ENCODE measurements around the gene MAPRE3. TPM values are rescaled to one million over a fixed set of nuclear protein-coding genes. Genes with fewer than 3 reads are reported as not detected.

MAPRE3 gene
- total and polyA plus RNA-seq, 4 donors: 21.2 to 200 (median 115) TPM

DNA sequence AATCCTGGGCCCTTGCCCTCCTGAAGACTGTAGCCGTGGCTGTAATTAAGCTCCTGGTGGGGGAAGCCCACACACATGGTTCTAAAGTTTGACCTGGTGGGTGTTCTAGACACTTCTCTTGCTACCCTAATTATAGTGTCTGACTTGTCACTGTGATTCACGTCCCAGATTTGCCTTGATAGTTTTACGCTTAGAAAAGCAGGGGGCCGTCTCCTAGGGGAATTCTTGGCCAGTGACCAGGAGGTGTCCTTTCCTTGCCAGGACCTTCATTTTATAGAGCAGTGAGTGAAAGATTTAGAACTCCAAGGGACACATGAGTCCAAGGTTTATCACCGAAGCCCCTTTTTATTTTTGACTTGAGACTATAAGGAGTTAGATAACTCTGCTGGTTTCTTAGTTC, 71.3 kb downstream of the MAPRE3 start:
- Histone ChIP-seq H3K36me3 (ENCODE audit: control insufficient read depth, insufficient read depth, low read length) (peaks cover 47% of the 10 kb centered on the region), H3K9me3 (ENCODE audit: control insufficient read depth, insufficient read depth, low read length) (no peaks in the 10 kb centered on the region), H3K4me1 (ENCODE audit: control insufficient read depth, insufficient read depth, low read length) (no peaks in the 10 kb centered on the region), H3K4me3 (ENCODE audit: low read depth, low read length) (no peak overlapping the region), H3K27ac (ENCODE audit: low read depth, low read length) (no peak overlapping the region), H3K27me3 (ENCODE audit: control insufficient read depth, insufficient read depth, low read length) (no peaks in the 10 kb centered on the region)
- DNase-seq (ENCODE audit: low read depth in 4 of 6, low spot score in 6 of 6): peak in 2 of 6 donors; percentile 14 to 30
- 23% methylated on average over 4 of the region's 5 CpGs for WGBS (ENCODE audit: insufficient coverage)

DNA sequence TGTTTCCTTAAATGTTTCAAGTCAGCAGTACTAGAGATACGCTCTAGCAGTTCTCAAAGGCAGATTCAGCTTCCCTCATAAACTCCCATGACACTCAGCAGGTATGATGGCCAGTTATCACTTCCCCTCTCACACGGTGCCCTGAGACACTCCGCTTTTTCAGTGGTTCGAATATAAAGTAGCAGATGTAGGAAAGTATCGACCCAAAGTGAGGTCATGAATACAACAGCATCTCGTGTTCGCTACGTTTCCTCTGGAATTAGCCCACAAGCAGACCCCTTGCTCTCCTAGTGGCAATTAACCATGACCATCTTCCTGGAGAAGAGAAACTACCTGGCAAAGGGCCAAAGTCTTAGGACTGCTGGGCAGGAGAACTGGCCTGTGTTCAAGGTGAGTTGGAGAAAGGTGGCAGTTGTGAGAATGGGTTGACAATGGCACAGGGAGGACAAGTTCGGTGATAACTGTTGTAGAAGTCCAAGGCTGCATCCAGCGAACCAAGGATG, 71.8 kb downstream of the MAPRE3 start:
- H3K27me3 ChIP-seq (ENCODE audit: control insufficient read depth, insufficient read depth, low read length): no peaks in the 10 kb centered on the region
- H3K4me1 ChIP-seq (ENCODE audit: control insufficient read depth, insufficient read depth, low read length): no peaks in the 10 kb centered on the region
- peaks cover 42% of the 10 kb centered on the region for H3K36me3 ChIP-seq (ENCODE audit: control insufficient read depth, insufficient read depth, low read length)
- H3K9me3 ChIP-seq (ENCODE audit: control insufficient read depth, insufficient read depth, low read length): no peaks in the 10 kb centered on the region
- no peak overlapping the region for H3K27ac ChIP-seq (ENCODE audit: low read depth, low read length)
- H3K4me3 ChIP-seq (ENCODE audit: low read depth, low read length): no peak overlapping the region
- WGBS (ENCODE audit: insufficient coverage): 78% methylated on average over 6 of the region's 10 CpGs
- peak in 1 of 6 donors; percentile 10 for DNase-seq (ENCODE audit: low read depth in 4 of 6, low spot score in 6 of 6)

DNA sequence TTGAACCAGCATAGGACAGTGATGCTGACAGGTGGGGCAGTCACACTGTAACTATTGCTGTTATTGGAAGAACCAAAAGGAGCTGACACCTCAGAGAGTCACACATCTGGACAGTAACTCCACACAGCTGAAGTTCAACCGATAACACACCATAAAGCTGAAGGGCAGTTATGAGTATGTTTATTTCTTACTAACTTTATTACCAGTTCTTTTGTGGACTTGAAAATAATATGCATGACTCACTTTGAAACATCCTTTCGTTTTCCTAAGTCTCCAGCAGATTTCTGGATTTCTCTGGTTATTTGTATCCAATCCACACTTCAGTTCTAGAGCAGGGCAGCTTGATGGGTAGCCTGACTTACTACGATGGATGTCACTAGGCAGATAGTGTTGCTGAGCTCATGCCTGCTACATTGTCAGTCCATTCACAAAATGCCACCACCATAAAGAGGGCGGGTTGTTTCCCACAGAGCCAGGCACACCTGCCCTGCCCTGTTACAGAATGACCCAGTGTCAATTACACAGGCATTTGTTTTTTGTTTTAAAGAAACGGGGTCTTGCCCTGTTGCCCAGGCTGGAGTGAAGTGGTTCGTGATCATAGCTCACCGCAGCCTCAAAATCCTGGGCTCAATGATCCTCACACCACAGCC, 72.7 kb downstream of the MAPRE3 start:
- WGBS (ENCODE audit: insufficient coverage): 83% methylated on average over 4 of the region's 7 CpGs
- H3K9me3 ChIP-seq (ENCODE audit: control insufficient read depth, insufficient read depth, low read length): no peaks in the 10 kb centered on the region
- H3K36me3 ChIP-seq (ENCODE audit: control insufficient read depth, insufficient read depth, low read length): peaks cover 33% of the 10 kb centered on the region
- H3K4me3 ChIP-seq (ENCODE audit: low read depth, low read length): no peak overlapping the region
- H3K27me3 ChIP-seq (ENCODE audit: control insufficient read depth, insufficient read depth, low read length): no peaks in the 10 kb centered on the region
- H3K27ac ChIP-seq (ENCODE audit: low read depth, low read length): no peak overlapping the region
- H3K4me1 ChIP-seq (ENCODE audit: control insufficient read depth, insufficient read depth, low read length): no peaks in the 10 kb centered on the region
- no peak for DNase-seq (ENCODE audit: low read depth in 4 of 6, low spot score in 6 of 6)

DNA sequence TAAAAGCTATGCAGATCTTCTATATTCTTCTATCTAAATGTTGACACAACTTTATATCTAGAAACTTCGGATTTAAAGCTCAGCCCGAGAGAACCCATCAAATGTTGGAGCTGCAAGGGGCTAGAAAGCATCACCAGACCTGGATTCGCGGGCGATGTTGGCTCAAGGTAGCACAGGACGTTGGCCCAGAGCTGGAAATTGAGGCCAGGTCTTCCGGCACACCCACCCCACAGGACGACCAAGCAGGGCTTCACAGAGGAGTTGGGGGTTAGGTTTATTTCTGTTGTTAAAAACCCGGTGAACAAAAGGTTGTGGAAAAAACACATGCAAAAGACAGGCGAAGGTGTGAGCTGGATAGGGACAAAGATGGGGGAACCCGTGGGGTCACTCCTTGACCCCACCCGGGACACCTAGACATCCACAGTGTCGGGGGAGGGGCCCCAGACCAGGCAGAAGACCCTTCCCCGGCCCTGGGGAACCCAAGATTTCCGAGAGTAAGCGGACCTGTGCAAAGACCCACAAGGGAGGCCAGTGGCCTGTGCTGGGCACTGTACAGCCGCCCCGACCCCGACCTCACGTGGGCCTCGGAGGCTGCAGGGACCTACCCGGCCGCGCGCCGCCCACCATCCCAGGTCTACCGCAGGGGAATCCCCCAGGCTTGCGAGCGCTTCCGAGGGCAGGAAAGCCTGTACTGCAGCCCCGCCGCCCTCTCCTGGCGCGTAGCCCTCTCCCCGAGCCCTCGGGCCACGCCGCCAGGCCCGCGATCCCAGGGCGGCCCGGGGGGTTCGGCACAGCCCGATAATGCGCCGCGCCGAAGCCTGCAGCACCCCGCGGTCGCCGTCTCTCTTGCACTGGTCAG, 79.2 kb downstream of the MAPRE3 start:
- 5% methylated on average over 50 of the region's 52 CpGs for WGBS (ENCODE audit: insufficient coverage)
- peak overlapping the region; percentile 99 for H3K27ac ChIP-seq (ENCODE audit: low read depth, low read length)
- peaks cover 24% of the 10 kb centered on the region for H3K4me1 ChIP-seq (ENCODE audit: control insufficient read depth, insufficient read depth, low read length)
- DNase-seq (ENCODE audit: low read depth in 4 of 6, low spot score in 6 of 6): no peak
- H3K27me3 ChIP-seq (ENCODE audit: control insufficient read depth, insufficient read depth, low read length): no peaks in the 10 kb centered on the region
- no peaks in the 10 kb centered on the region for H3K9me3 ChIP-seq (ENCODE audit: control insufficient read depth, insufficient read depth, low read length)
- peaks cover 20% of the 10 kb centered on the region for H3K36me3 ChIP-seq (ENCODE audit: control insufficient read depth, insufficient read depth, low read length)
- H3K4me3 ChIP-seq (ENCODE audit: low read depth, low read length): peak overlapping the region; percentile 94

DNA sequence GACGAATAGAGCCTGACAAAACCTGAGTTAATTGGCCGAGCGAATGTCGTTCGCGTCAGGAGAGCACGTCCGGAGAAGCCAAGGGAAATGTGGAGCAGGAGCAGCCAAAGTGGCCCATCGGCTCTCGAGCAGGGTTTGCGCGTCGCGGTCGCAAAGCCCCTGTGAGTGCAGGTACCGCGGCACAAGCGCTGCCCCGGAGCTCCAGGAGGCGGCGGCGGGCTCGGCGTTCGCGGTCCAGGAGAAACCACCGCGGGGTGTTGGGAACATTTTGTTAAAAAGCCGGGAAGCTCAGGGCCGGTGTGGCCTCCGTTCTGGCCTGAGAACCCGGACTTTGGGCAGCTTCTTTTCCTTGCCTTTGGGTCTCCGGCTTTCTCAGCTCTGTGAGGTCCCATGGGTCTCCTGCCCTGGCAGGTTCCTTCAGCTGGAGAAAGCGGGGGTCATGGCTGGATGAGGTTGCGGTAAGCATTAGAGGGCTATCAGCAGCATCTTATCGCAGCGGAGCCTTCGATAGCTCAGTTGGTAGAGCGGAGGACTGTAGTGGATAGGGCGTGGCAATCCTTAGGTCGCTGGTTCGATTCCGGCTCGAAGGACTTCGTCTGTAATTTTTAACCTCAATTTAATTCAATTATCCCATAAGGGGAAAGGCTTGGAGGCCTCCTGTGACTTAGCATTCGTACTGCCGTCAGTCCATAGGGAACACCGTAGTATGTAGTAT, 80.0 kb downstream of the MAPRE3 start:
- Histone ChIP-seq H3K27me3 (ENCODE audit: control insufficient read depth, insufficient read depth, low read length) (no peaks in the 10 kb centered on the region), H3K4me3 (ENCODE audit: low read depth, low read length) (peak overlapping the region; percentile 94), H3K27ac (ENCODE audit: low read depth, low read length) (peak overlapping the region; percentile 99), H3K4me1 (ENCODE audit: control insufficient read depth, insufficient read depth, low read length) (peaks cover 24% of the 10 kb centered on the region), H3K9me3 (ENCODE audit: control insufficient read depth, insufficient read depth, low read length) (no peaks in the 10 kb centered on the region), H3K36me3 (ENCODE audit: control insufficient read depth, insufficient read depth, low read length) (peaks cover 28% of the 10 kb centered on the region)
- DNase-seq (ENCODE audit: low read depth in 4 of 6, low spot score in 6 of 6): peak in 5 of 6 donors; percentile 92 to 99 (median 95)
- WGBS (ENCODE audit: insufficient coverage): under 1% methylated on average over 37 of the region's 48 CpGs

DNA sequence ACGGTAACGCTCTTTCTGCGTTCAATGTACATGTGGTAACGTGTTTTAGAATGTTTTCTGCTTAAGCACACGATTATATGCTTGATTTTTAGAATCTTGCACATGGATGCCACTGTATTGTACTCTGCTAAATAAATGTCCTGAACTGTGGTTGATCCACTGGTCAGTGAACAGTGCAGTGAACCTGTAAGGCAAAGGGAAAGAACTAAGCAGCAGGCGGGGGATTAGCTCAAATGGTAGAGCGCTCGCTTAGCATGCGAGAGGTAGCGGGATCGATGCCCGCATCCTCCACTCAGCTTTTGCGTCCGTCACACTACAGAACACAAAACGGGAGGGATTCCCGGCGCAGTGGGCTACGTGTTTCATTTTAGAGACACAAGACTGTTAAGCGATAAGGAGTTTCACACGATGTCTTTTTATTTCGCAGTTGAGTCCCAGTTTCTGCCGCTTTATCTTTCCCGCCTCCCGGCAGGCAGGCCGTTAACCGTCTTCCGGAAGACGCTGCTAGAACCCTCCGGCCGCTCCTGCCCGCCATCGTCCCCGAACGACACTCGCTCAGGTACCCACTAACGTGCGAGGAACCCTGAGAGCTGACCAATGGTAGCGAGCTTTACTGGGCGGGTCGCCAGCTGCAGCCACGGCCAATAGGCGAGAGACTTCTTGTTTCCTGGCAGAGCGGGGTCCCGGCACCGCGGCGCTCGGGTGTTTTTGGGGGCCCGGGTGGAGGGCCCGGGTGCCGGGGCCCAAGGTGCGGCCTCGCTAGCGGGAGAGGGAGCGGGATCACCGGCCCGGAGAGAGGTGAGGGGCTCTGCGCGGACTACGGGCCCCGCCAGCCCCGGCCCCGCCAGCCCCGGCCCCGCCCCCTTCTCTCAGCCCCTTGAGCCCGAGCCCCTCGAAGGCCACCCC, 80.8 kb downstream of the MAPRE3 start, which contains the start of gene AGBL5:
Gene AGBL5, plus strand, starts transcription at position 673 of the 906 bp plus-strand sequence. CDS start 1,291 bp downstream, outside the sequence.
- H3K27me3 ChIP-seq (ENCODE audit: control insufficient read depth, insufficient read depth, low read length): no peaks in the 10 kb centered on the region
- peak; percentile 88 to 99 (median 94) for DNase-seq (ENCODE audit: low read depth in 4 of 6, low spot score in 6 of 6)
- peak within 1 kb of the TSS; percentile 94 for H3K4me3 ChIP-seq (ENCODE audit: low read depth, low read length)
- peak within 1 kb of the TSS; percentile 99 for H3K27ac ChIP-seq (ENCODE audit: low read depth, low read length)
- H3K9me3 ChIP-seq (ENCODE audit: control insufficient read depth, insufficient read depth, low read length): no peaks in the 10 kb centered on the region
- under 1% methylated on average over 62 of the region's 67 CpGs for WGBS (ENCODE audit: insufficient coverage)
- peaks cover 34% of the 10 kb centered on the region for H3K36me3 ChIP-seq (ENCODE audit: control insufficient read depth, insufficient read depth, low read length)
- peaks cover 24% of the 10 kb centered on the region for H3K4me1 ChIP-seq (ENCODE audit: control insufficient read depth, insufficient read depth, low read length)

DNA sequence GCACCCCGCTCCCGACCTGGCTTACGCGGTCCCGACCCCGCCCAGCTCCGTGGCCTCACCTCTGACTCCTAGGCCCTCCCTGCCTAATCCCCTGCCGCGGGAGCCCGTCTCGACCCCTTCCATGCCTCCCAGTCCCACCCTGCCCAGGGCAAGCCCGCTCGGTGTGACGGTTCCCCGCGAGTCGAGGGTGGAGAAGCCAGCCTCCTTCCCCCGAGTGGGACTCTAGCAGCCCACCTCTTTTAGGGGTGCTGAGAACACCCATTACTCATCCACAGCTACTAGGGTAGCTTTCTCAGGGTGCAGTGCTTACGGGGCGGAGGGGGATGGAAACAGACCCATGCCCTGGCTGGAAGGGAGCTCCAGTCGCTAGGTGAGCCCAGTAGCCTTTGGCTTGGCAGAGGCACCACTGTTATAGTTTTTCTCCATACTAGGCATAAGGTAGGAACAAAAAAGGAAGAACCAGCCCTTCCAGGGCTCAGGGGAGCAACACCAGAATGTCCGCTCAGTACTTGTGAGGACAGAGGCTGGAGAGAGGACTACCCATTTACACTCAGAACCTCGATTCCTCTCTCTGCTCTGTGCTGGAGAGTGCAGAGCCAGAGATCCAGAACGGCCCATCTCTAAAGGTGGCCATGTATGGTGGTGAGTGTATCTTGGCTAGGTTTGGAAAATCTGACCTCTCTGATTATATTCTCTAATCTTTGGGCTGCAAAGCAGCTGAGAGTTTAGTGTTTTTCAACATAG, 81.6 kb downstream of the MAPRE3 start:
- Histone ChIP-seq H3K36me3 (ENCODE audit: control insufficient read depth, insufficient read depth, low read length) (peaks cover 42% of the 10 kb centered on the region), H3K9me3 (ENCODE audit: control insufficient read depth, insufficient read depth, low read length) (no peaks in the 10 kb centered on the region), H3K4me3 (ENCODE audit: low read depth, low read length) (peak overlapping the region; percentile 94), H3K4me1 (ENCODE audit: control insufficient read depth, insufficient read depth, low read length) (peaks cover 24% of the 10 kb centered on the region), H3K27me3 (ENCODE audit: control insufficient read depth, insufficient read depth, low read length) (no peaks in the 10 kb centered on the region), H3K27ac (ENCODE audit: low read depth, low read length) (peak overlapping the region; percentile 99)
- no peak for DNase-seq (ENCODE audit: low read depth in 4 of 6, low spot score in 6 of 6)
- under 1% methylated on average over 18 of the region's 24 CpGs for WGBS (ENCODE audit: insufficient coverage)

DNA sequence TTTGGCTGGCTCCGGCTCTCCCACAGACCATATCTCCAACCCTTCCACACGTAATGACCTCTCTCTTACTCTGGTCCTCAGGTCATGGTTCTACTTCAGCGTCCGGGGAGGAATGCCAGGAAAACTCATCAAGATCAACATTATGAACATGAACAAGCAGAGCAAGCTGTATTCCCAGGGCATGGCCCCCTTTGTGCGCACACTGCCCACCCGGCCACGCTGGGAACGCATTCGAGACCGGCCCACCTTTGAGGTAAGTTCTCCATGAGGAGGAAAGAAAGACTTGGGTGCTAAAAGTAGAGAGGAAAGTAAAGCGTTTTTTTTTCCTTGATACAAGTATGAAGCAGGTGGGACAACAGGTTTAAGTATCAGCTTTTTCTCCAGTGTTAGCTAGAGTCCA, 82.9 kb downstream of the MAPRE3 start:
- H3K36me3 ChIP-seq (ENCODE audit: control insufficient read depth, insufficient read depth, low read length): peaks cover 54% of the 10 kb centered on the region
- no peak overlapping the region for H3K4me3 ChIP-seq (ENCODE audit: low read depth, low read length)
- 89% methylated on average over 11 of the region's 11 CpGs for WGBS (ENCODE audit: insufficient coverage)
- H3K4me1 ChIP-seq (ENCODE audit: control insufficient read depth, insufficient read depth, low read length): peaks cover 24% of the 10 kb centered on the region
- no peak overlapping the region for H3K27ac ChIP-seq (ENCODE audit: low read depth, low read length)
- H3K27me3 ChIP-seq (ENCODE audit: control insufficient read depth, insufficient read depth, low read length): no peaks in the 10 kb centered on the region
- no peaks in the 10 kb centered on the region for H3K9me3 ChIP-seq (ENCODE audit: control insufficient read depth, insufficient read depth, low read length)
- no peak for DNase-seq (ENCODE audit: low read depth in 4 of 6, low spot score in 6 of 6)

Measured in spinal cord (tissue), 10 donors.